Spleen (tissue), 11 donors: Measurements from ENCODE around the gene TSKS. TPM values are rescaled to one million over a fixed set of nuclear protein-coding genes. Genes with fewer than 3 reads are reported as not detected.

Source experiments
- DNase-seq: peaks from one replicate; pipeline ENCODE4 v3.0.0-alpha.2; 2020
- H3K27ac ChIP-seq, 8 donors: fragments of 200-600 bp; sonication (generic) in 7 of 8; 1 replicate in 4 of 8; 2 replicates in 4 of 8; pipeline versions ENCODE4 v1.5.0 to v1.8.0; 2016 to 2021; ENCODE audit warnings: inconsistent platforms in 4 of 8, mild to moderate bottlenecking in 4 of 8, moderate library complexity in 1 of 8
- H3K27me3 ChIP-seq, 7 donors: fragments of 200-600 bp; sonication (generic) in 6 of 7; replicated peaks in 1 of 7; 1 replicate in 4 of 7; 2 replicates in 3 of 7; pipeline versions ENCODE4 v1.5.0 to v1.8.0; 2016 to 2021; ENCODE audit warnings: inconsistent platforms in 3 of 7, mild to moderate bottlenecking in 1 of 7
- H3K36me3 ChIP-seq, 6 donors: fragments of 200-600 bp; sonication (generic) in 5 of 6; 1 replicate in 4 of 6; 2 replicates in 2 of 6; pipeline versions ENCODE4 v1.5.0 to v1.8.0; 2016 to 2021; ENCODE audit warnings: inconsistent platforms in 2 of 6
- H3K4me1 ChIP-seq, 6 donors: fragments of 200-600 bp; sonication (generic) in 5 of 6; 1 replicate in 3 of 6; 2 replicates in 3 of 6; pipeline versions ENCODE4 v1.5.0 to v1.8.0; 2016 to 2021; ENCODE audit warnings: inconsistent platforms in 3 of 6
- H3K4me3 ChIP-seq, 8 donors: fragments of 200-600 bp; sonication (generic) in 7 of 8; 1 replicate in 4 of 8; 2 replicates in 4 of 8; pipeline versions ENCODE4 v1.5.0 to v1.8.0; 2016 to 2021; ENCODE audit warnings: inconsistent platforms in 4 of 8, mild to moderate bottlenecking in 4 of 8, moderate library complexity in 2 of 8
- H3K9me3 ChIP-seq, 8 donors: fragments of 200-600 bp; sonication (generic) in 7 of 8; 1 replicate in 4 of 8; 2 replicates in 4 of 8; pipeline versions ENCODE4 v1.5.0 to v1.8.0; 2016 to 2021; ENCODE audit warnings: inconsistent platforms in 4 of 8
- POLR2A ChIP-seq, 3 donors: fragments of 450-650 bp; IDR thresholded peaks; one replicate each; pipeline ENCODE4 v1.5.1; 2017; ENCODE audit warnings: antibody characterized with exemption in 3 of 3, mild to moderate bottlenecking in 1 of 3
- POLR2AphosphoS5 ChIP-seq, 3 donors: sonication (generic); formaldehyde crosslinking; IDR thresholded peaks; one replicate each; pipeline ENCODE4 v1.5.1; 2017; ENCODE audit warnings: antibody characterized with exemption in 3 of 3
- WGBS, 5 donors: extraction: QIAGEN DNeasy Blood & Tissue Kit in 3 of 5; methylation state at CpG; one replicate each; pipeline versions ENCODE4 v1.1.5 to v1.1.7; 2013 to 2018; 5-methylcytosine and 5-hydroxymethylcytosine counted together
- intact Hi-C: fragments of 100-400 bp; cut with DNase I; formaldehyde crosslinking; loops from one replicate; pipeline ENCODE4 v1.15.0; 2023; ENCODE audit warnings: low total_unique reads
- polyA plus RNA-seq, 3 donors: library from polyadenylated mRNA; stranded (reverse); fragments of 200-250 nt; gene quantifications; one replicate each; pipeline ENCODE4 v1.2.1, GENCODE V29; 2013
- total RNA-seq, 7 donors: library from RNA; depleted of rRNA in 3 of 7; stranded (reverse); fragments of >200 nt in 3 of 7; fragmentation: NEBNext Ultra II Directional in 4 of 7; extraction: Animal tissue kit (Norgen Biotek cat#: 25700) in 4 of 7; gene quantifications; one replicate each; pipeline versions ENCODE4 v1.1.0 to v1.2.1, GENCODE V29; 2016 to 2021
- TF ChIP-seq, protein P1 (sequence below), 11 experiments: fragments of 200-600 bp in 7 of 11; fragments of 450-650 bp in 4 of 11; sonication (generic) in 4 of 11; IDR thresholded peaks in 8 of 11; conservative IDR thresholded peaks in 3 of 11; 1 replicate in 7 of 11; 2 replicates in 4 of 11; pipeline versions ENCODE4 v1.4.0 to v1.8.0; 2016 to 2021; ENCODE audit warnings: antibody characterized with exemption in 11 of 11, inconsistent platforms in 4 of 11, mild to moderate bottlenecking in 1 of 11
- donor health status: healthy with polysubstance abuse.
- donor health status: DM: no; HTN: no; CAD: no; lungs with moderate emphysema.
- donor health status: DM: no; HTN: no; CAD: no.
- donor health status: Bipolar disorder and iron deficiency.
- donor health status: healthy.
- donor health status: DM: no; HTN: no; CAD: no.
- donor health status: DM: yes; HTN: yes; CAD: no.

Gene TSKS
- total and polyA plus RNA-seq, 10 donors = 0.26 to 2.1 (median 0.88) TPM; not detected in 4

DNA sequence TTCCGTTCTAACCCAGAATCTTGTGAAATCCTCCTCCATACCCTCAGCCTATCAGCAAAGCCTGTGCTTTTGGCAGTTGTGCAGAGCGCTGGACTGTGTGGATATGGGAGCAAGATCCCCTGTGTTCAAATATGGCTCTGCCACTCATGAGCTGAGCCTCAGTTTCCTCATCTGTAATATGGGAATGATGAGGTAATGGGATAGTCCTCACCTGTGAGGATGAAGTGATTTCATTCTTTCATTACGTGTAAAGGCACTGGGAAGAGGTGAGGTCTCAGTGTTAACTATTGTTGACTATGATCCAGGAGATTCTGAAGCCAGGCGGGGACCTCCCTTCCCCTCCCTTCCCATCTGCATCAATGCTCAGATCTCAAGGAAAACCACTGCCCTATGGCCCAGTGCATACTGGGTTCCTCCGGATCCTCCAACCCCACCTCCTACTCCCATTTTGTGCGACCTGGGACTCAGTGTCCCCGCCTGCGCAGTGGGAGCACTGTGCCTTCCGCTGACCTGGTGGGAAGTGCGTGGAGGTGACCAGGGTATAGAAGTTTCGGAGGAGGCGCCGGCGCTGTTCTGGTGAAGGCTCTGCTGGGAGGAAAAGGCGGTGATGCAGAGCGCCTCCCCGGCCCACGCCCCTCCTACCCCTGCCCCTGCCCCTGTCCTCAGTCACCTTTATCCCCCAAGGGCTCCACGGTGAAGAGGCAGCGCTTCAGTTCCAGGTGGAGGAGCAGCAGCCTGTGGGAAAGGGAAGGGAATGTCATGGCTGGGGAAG is 45.0 kb upstream of the TSKS start:
- Histone ChIP-seq H3K36me3 (peaks cover 2 to 48% (median 29%) of the 10 kb centered on the region in 6 donors), H3K27me3 (no peaks in the 10 kb centered on the region), H3K27ac (peak overlapping the region in 7 of 8 donors; percentile 27 to 92 (median 86)), H3K4me1 (peaks cover 6 to 60% (median 37%) of the 10 kb centered on the region in 6 donors), H3K9me3 (no peaks in the 10 kb centered on the region), H3K4me3 (peak overlapping the region in 5 of 8 donors; percentile 64 to 75 (median 67))
- intact Hi-C loops = no loop called here
- peak; percentile 87 for DNase-seq
- no peak for TF ChIP-seq POLR2A (IDR thresholded peaks at IDR 0.05)
- peak in 1 of 3 donors; percentile 11 for TF ChIP-seq POLR2AphosphoS5 (IDR thresholded peaks at IDR 0.05)
- 80 to 87% (median 85%) methylated on average over 20 of the region's 20 CpGs for WGBS, 5 donors

DNA sequence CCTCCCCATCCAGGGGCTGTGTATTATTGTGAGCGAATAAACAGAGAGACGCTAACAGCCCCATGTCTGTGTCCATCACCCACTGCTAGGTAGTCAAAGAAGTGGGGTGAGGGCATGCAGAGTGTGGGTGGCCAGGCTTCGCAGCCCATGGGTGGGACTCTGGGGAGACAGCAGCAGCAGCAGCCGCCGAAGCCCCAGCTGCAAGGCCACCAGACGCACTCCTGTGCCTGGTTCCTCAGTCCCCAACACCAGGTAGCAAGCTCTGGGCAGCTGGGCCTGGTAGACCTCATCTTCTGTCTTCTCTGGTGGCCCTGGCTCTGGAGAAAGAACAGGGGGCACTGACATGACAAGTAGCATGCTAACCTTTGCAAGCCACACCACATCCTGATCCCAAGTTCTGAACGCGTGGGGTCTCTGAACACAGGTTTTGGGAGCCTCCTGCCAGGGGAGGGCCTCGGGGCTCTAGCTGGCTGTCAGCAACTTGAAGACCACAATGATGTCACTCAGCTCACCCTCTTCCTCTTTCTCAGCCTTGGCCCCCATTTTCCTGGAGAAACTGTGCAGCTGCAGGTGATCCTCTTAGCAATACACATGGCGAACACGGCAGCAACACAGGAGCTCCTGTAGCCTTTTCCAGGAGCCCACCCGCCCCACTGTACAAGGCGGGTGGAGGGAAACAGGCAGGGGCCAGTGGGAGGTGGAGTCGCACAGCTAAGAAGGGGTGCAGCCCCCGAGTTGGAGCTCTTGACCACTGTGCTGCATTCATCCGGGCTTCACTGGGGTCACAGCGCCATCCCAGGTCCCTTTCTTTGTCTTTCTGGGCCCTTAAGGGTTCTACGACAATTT is 44.2 kb upstream of the TSKS start:
- TF ChIP-seq, protein P1, sequence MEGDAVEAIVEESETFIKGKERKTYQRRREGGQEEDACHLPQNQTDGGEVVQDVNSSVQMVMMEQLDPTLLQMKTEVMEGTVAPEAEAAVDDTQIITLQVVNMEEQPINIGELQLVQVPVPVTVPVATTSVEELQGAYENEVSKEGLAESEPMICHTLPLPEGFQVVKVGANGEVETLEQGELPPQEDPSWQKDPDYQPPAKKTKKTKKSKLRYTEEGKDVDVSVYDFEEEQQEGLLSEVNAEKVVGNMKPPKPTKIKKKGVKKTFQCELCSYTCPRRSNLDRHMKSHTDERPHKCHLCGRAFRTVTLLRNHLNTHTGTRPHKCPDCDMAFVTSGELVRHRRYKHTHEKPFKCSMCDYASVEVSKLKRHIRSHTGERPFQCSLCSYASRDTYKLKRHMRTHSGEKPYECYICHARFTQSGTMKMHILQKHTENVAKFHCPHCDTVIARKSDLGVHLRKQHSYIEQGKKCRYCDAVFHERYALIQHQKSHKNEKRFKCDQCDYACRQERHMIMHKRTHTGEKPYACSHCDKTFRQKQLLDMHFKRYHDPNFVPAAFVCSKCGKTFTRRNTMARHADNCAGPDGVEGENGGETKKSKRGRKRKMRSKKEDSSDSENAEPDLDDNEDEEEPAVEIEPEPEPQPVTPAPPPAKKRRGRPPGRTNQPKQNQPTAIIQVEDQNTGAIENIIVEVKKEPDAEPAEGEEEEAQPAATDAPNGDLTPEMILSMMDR (IDR thresholded peaks at IDR 0.05 in 8 of 11, conservative IDR thresholded peaks at IDR 0.05 in 3 of 11) = no peak
- no peak for TF ChIP-seq POLR2A (IDR thresholded peaks at IDR 0.05)
- TF ChIP-seq POLR2AphosphoS5 (IDR thresholded peaks at IDR 0.05) = peak; percentile 10 to 39 (median 29)
- intact Hi-C loops = no loop called here
- peaks cover 6 to 54% (median 30%) of the 10 kb centered on the region in 6 donors for H3K4me1 ChIP-seq
- DNase-seq = no peak
- 55 to 81% (median 70%) methylated on average over 15 to 18 of the region's 18 CpGs for WGBS, 5 donors
- H3K9me3 ChIP-seq = no peaks in the 10 kb centered on the region
- H3K27me3 ChIP-seq = no peaks in the 10 kb centered on the region
- H3K27ac ChIP-seq = peak overlapping the region in 6 of 8 donors; percentile 27 to 92 (median 84)
- H3K36me3 ChIP-seq = peaks cover 2 to 56% (median 37%) of the 10 kb centered on the region in 6 donors
- H3K4me3 ChIP-seq = no peak overlapping the region

DNA sequence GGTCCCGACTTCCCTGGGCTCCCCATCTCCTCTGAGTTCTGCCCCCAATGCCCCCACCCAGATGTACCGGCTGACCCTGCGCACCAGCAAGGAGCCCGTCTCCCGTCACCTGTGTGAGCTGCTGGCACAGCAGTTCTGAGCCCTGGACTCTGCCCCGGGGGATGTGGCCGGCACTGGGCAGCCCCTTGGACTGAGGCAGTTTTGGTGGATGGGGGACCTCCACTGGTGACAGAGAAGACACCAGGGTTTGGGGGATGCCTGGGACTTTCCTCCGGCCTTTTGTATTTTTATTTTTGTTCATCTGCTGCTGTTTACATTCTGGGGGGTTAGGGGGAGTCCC is 43.5 kb upstream of the TSKS start:
- H3K9me3 ChIP-seq = no peaks in the 10 kb centered on the region
- no peaks in the 10 kb centered on the region for H3K27me3 ChIP-seq
- no peak for TF ChIP-seq POLR2AphosphoS5 (IDR thresholded peaks at IDR 0.05)
- TF ChIP-seq, protein P1 (IDR thresholded peaks at IDR 0.05 in 8 of 11, conservative IDR thresholded peaks at IDR 0.05 in 3 of 11) = no peak
- TF ChIP-seq POLR2A (IDR thresholded peaks at IDR 0.05) = no peak
- intact Hi-C loops = no loop called here
- no peak for DNase-seq
- H3K4me1 ChIP-seq = peaks cover 6 to 50% (median 27%) of the 10 kb centered on the region in 6 donors
- peak overlapping the region in 3 of 8 donors; percentile 86 to 92 (median 89) for H3K27ac ChIP-seq
- H3K4me3 ChIP-seq = no peak overlapping the region
- peaks cover 2 to 63% (median 44%) of the 10 kb centered on the region in 6 donors for H3K36me3 ChIP-seq
- 89 to 95% (median 93%) methylated on average over 8 of the region's 8 CpGs for WGBS, 5 donors

DNA sequence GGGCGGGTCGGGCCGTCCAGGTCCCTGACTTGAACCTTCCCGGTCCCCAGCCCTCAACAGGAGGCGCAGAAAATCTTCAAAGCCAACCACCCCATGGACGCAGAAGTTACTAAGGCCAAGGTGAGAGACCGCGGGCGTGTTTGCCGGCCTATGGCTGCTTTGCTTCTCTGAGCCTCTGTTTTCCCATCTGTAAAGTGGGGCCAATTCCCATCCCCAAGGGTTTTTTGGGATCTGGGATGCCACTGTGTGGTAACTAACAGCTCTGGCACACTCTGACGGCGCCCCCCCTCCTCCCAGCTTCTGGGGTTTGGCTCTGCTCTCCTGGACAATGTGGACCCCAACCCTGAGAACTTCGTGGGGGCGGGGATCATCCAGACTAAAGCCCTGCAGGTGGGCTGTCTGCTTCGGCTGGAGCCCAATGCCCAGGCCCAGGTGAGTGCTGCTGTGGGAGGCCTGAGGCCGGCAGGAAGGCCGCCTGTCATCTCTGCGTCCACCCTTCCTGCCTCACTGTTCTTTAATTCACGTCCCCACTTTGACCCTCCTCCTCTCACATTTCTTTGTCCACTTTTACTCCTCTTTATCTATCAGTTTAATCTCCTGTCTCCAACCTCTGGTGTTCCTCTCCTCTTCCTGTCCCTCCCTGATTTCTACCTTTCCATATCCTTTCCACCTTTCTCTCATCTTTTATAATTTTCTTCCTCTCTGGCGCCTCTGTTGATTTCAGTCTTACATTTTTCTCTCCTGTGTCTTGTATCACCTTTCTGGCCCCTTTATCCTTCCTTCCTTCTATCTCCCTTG is 42.9 kb upstream of the TSKS start:
- H3K27me3 ChIP-seq = no peaks in the 10 kb centered on the region
- peak overlapping the region in 2 of 8 donors; percentile 89 to 92 for H3K27ac ChIP-seq
- peaks cover 6 to 46% (median 27%) of the 10 kb centered on the region in 6 donors for H3K4me1 ChIP-seq
- 89 to 95% (median 89%) methylated on average over 17 to 20 of the region's 20 CpGs for WGBS, 5 donors
- H3K4me3 ChIP-seq = no peak overlapping the region
- intact Hi-C loops = no loop called here
- TF ChIP-seq POLR2A (IDR thresholded peaks at IDR 0.05) (no peak), POLR2AphosphoS5 (IDR thresholded peaks at IDR 0.05) (no peak)
- TF ChIP-seq, protein P1 (IDR thresholded peaks at IDR 0.05 in 8 of 11, conservative IDR thresholded peaks at IDR 0.05 in 3 of 11) = no peak
- no peak for DNase-seq
- H3K36me3 ChIP-seq = peaks cover 2 to 69% (median 50%) of the 10 kb centered on the region in 6 donors
- H3K9me3 ChIP-seq = no peaks in the 10 kb centered on the region
